IMR-90 (cell line): Measurements from ENCODE around the gene PALLD. TPM values are rescaled to one million over a fixed set of nuclear protein-coding genes. Genes with fewer than 3 reads are reported as not detected.

Experiments used
- ATAC-seq: fragments of 200-7000 bp; cut with Tn5 transposase; 2 replicates; pipeline ENCODE4 v1.9.1; 2020; ENCODE audit warnings: low read depth, mild to moderate bottlenecking, moderate library complexity
- BruUV-seq: library from RNA; stranded (reverse); fragments of 400-500 nt; replicated peaks from 2 replicates; lab custom pipeline; 2021; lab: Mats Ljungman, UMichigan
- CTCF ChIA-PET: fragments of 300-600 bp; formaldehyde crosslinking; extraction: SDS; loops from one replicate; lab custom pipeline; 2021; ENCODE audit warnings: antibody characterized with exemption; lab: Yijun Ruan, JAX
- POLR2A ChIA-PET: fragments of 300-600 bp; sonication (Branson Sonifier 250); formaldehyde crosslinking; loops from one replicate; lab custom pipeline; 2022; ENCODE audit warnings: antibody characterized with exemption; ENCODE audit not compliant: unreplicated experiment; lab: Charles Lee
- DNase-seq: peaks from one replicate; pipeline ENCODE4 v3.0.0; 2013
- H2AFZ ChIP-seq: replicated peaks from 2 replicates; pipeline ENCODE3; 2013; ENCODE audit warnings: low read length, mild to moderate bottlenecking; ENCODE audit not compliant: poor library complexity
- H2AK5ac ChIP-seq: 2 replicates; pipeline ENCODE4 v1.6.1; 2013; ENCODE audit warnings: low read depth, low read length, inconsistent platforms
- H2AK9ac ChIP-seq: replicated peaks from 2 replicates; pipeline ENCODE3; 2013; ENCODE audit warnings: mild to moderate bottlenecking, low read depth, low read length, moderate library complexity; ENCODE audit not compliant: poor library complexity
- H2BK120ac ChIP-seq: 2 replicates; pipeline ENCODE4 v1.6.1; 2013; ENCODE audit warnings: low read depth, low read length, inconsistent platforms
- H2BK15ac ChIP-seq: 3 replicates; pipeline ENCODE4 v1.6.1; 2013; ENCODE audit warnings: low read depth, low read length, inconsistent platforms
- H2BK20ac ChIP-seq: 2 replicates; pipeline ENCODE4 v1.6.1; 2013; ENCODE audit warnings: low read depth, mild to moderate bottlenecking, inconsistent platforms, low read length, moderate library complexity
- H2BK5ac ChIP-seq: 2 replicates; pipeline ENCODE4 v1.6.1; 2013; ENCODE audit warnings: mild to moderate bottlenecking, low read depth, low read length, inconsistent platforms; ENCODE audit not compliant: poor library complexity, severe bottlenecking
- H3K14ac ChIP-seq: replicated peaks from 2 replicates; pipeline ENCODE4 v1.6.1; 2013; ENCODE audit warnings: low read depth, low read length, inconsistent platforms
- H3K18ac ChIP-seq: 2 replicates; pipeline ENCODE4 v1.6.1; 2013; ENCODE audit warnings: low read depth, low read length, control low read depth
- H3K23ac ChIP-seq: 2 replicates; pipeline ENCODE4 v1.6.1; 2013; ENCODE audit warnings: low read depth, low read length, inconsistent platforms
- H3K27ac ChIP-seq: 2 replicates; pipeline ENCODE4 v1.5.1; 2013; ENCODE audit warnings: mild to moderate bottlenecking, control low read depth, low read length; ENCODE audit not compliant: insufficient read depth
- H3K27me3 ChIP-seq: 2 replicates; pipeline ENCODE4 v1.6.1; 2013; ENCODE audit warnings: low read length; ENCODE audit not compliant: control insufficient read depth, insufficient read depth
- H3K36me3 ChIP-seq: 2 replicates; pipeline ENCODE4 v1.6.1; 2013; ENCODE audit warnings: low read length, mixed read lengths; ENCODE audit not compliant: control insufficient read depth, insufficient read depth
- H3K4ac ChIP-seq: 2 replicates; pipeline ENCODE4 v1.6.1; 2013; ENCODE audit warnings: low read depth, low read length, inconsistent platforms
- H3K4me1 ChIP-seq: 2 replicates; pipeline ENCODE4 v1.6.1; 2013; ENCODE audit warnings: low read length, mixed read lengths; ENCODE audit not compliant: control insufficient read depth, insufficient read depth
- H3K4me2 ChIP-seq: 2 replicates; pipeline ENCODE4 v1.6.1; 2013; ENCODE audit warnings: low read depth, mild to moderate bottlenecking, control low read depth, low read length, moderate library complexity
- H3K4me3 ChIP-seq: 2 replicates; pipeline ENCODE4 v1.5.1; 2013; ENCODE audit warnings: low read depth, mild to moderate bottlenecking, control low read depth, low read length, moderate library complexity; ENCODE audit not compliant: insufficient read depth
- H3K56ac ChIP-seq: 2 replicates; pipeline ENCODE4 v1.6.1; 2013; ENCODE audit warnings: low read length, inconsistent platforms; ENCODE audit not compliant: insufficient read depth; ENCODE audit errors: extremely low read depth
- H3K79me1 ChIP-seq, 2 experiments: 2 replicates each; pipeline ENCODE4 v1.6.1; 2013; ENCODE audit warnings: low read length in 2 of 2, inconsistent platforms in 1 of 2, low read depth in 1 of 2
- H3K9ac ChIP-seq: 2 replicates; pipeline ENCODE4 v1.6.1; 2013; ENCODE audit warnings: low read depth, low read length, control low read depth
- H3K9me1 ChIP-seq: 2 replicates; pipeline ENCODE4 v1.6.1; 2013; ENCODE audit warnings: low read length, inconsistent platforms; ENCODE audit not compliant: insufficient read depth
- H3K9me3 ChIP-seq: 2 replicates; pipeline ENCODE4 v1.6.1; 2013; ENCODE audit warnings: low read length; ENCODE audit not compliant: control insufficient read depth, insufficient read depth
- H4K20me1 ChIP-seq: 2 replicates; pipeline ENCODE4 v1.6.1; 2013; ENCODE audit warnings: low read length, inconsistent platforms; ENCODE audit not compliant: insufficient read depth
- H4K5ac ChIP-seq: 2 replicates; pipeline ENCODE4 v1.6.1; 2013; ENCODE audit warnings: mild to moderate bottlenecking, low read depth, low read length, control low read depth
- H4K8ac ChIP-seq, 2 experiments: 2 replicates each; pipeline ENCODE4 v1.6.1; 2013; ENCODE audit warnings: low read depth in 2 of 2, low read length in 2 of 2, control low read depth in 1 of 2, inconsistent platforms in 1 of 2
- H4K91ac ChIP-seq: 2 replicates; pipeline ENCODE4 v1.6.1; 2013; ENCODE audit warnings: low read depth, low read length, inconsistent platforms; ENCODE audit not compliant: insufficient read depth
- CEBPB ChIP-seq: IDR thresholded peaks from 2 replicates; pipeline ENCODE4 v1.6.1; 2012; ENCODE audit warnings: low read depth, low read length, improper control_type of control experiment
- CHD1 ChIP-seq: IDR thresholded peaks from 2 replicates; pipeline ENCODE4 v1.6.1; 2012; ENCODE audit warnings: low read depth, low read length, improper control_type of control experiment
- FOS ChIP-seq: fragments of 150-350 bp; IDR thresholded peaks from 2 replicates; pipeline ENCODE4 v1.6.1; 2016; ENCODE audit warnings: low read depth, low read length
- MAFK ChIP-seq: IDR thresholded peaks from 2 replicates; pipeline ENCODE4 v1.6.1; 2012; ENCODE audit warnings: low read depth, low read length, improper control_type of control experiment
- MXI1 ChIP-seq: IDR thresholded peaks from 2 replicates; pipeline ENCODE4 v1.6.1; 2012; ENCODE audit warnings: low read depth, mild to moderate bottlenecking, low read length, moderate library complexity, borderline replicate concordance
- POLR2A ChIP-seq: IDR thresholded peaks from 2 replicates; pipeline ENCODE4 v1.6.1; 2012; ENCODE audit warnings: mild to moderate bottlenecking, low read depth, low read length
- RAD21 ChIP-seq: IDR thresholded peaks from 2 replicates; pipeline ENCODE4 v1.6.1; 2012; ENCODE audit warnings: low read length, improper control_type of control experiment
- WGBS, 2 experiments: methylation state at CpG; one replicate each; pipeline versions ENCODE4 v1.1.5 to v1.1.7; 2013; ENCODE audit warnings: missing lambda C conversion rate in 2 of 2; ENCODE audit not compliant: insufficient read length in 1 of 2; ENCODE audit errors: extremely low coverage in 2 of 2; 5-methylcytosine and 5-hydroxymethylcytosine counted together
- dilution Hi-C: fragments of 300-500 bp; cut with HindIII; formaldehyde crosslinking; loops from one replicate; pipeline ENCODE4 v1.14.3; 2018; ENCODE audit warnings: low sequenced_read_pairs; ENCODE audit not compliant: unreplicated experiment
- in situ Hi-C: fragments of 300-500 bp; cut with MboI; formaldehyde crosslinking; loops from 3 replicates; pipeline ENCODE4 v1.14.3; 2019; ENCODE audit warnings: low sequenced_read_pairs, inconsistent platforms, mixed read lengths
- intact Hi-C: fragments of 100-400 bp; cut with micrococcal nuclease; formaldehyde crosslinking; loops from 2 replicates; pipeline ENCODE4 v1.10.0; 2022
- polyA plus RNA-seq, 3 experiments: library from polyadenylated mRNA; depleted of rRNA; stranded (reverse); fragments of >200 nt; gene quantifications; 2 replicates each; pipeline ENCODE4 v1.2.3, GENCODE V29; 2012; ENCODE audit warnings: low replicate concordance in 1 of 3
- total RNA-seq: library from RNA; depleted of rRNA; stranded (reverse); fragments of >200 nt; gene quantifications from 2 replicates; pipeline ENCODE4 v1.2.3, GENCODE V29; 2012

PALLD gene
- total and polyA plus RNA-seq, 2 of the 4 experiments (the other 2 are of a cell fraction), result 91.0 to 91.9 TPM

DNA sequence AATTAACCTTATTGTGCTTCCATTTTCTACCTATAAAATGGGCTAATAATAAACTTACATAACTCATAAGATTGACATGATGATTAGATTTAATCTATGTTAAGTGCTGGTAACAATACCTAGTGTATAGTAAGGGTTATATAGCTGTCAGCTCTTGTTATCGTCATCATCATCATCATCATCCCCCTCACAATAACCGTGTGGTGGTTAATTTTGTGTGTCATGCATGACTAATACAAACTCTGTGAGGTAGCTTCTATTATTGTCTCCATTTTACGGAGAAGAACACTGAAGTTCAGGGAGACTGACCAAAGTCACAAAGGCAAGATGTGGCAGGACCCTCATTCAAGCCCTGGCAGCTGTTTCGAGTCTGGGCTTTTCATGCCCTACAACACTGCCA, 211.3 kb downstream of the PALLD start:
- peak overlapping the region; percentile 70; the same call in 1 of the 2 replicates for H3K4ac ChIP-seq
- no peak overlapping the region for H3K9ac ChIP-seq
- no TSS peak for BruUV-seq
- H3K4me2 ChIP-seq, result no peak overlapping the region
- peaks cover 11% of the 10 kb centered on the region for H3K4me1 ChIP-seq
- peak; percentile 68 for DNase-seq
- no peaks in the 10 kb centered on the region for H4K20me1 ChIP-seq
- H3K23ac ChIP-seq, result no peak overlapping the region
- no peak overlapping the region for H2AK9ac ChIP-seq
- dilution Hi-C loops, result no loop called here
- ChIA-PET POLR2A (interaction anchor here (1.6 kb wide), 1 partner anchor 124 kb away, joined by 10 read pairs; no protein-coding TSS in a partner anchor), CTCF (interaction anchor here (0.7 to 0.8 kb wide), 4 partner anchors 12 to 125 kb away, joined by 3 to 6 read pairs (median 3); no protein-coding TSS in a partner anchor)
- no peak overlapping the region for H3K14ac ChIP-seq
- TF ChIP-seq FOS (0 out of 2 replicates have a peak, but pooled peaks have one; percentile 10), CEBPB (no peak), MXI1 (no peak), POLR2A (no peak), MAFK (no peak), CHD1 (no peak), RAD21 (no peak)
- H2AFZ ChIP-seq, result no peak overlapping the region
- H2AK5ac ChIP-seq, result peak overlapping the region; percentile 67
- no peaks in the 10 kb centered on the region; the same call in 1 of the 2 replicates for H3K36me3 ChIP-seq
- WGBS, 2 experiments, result no CpG with 5 or more reads among the region's 4 CpGs
- H2BK120ac ChIP-seq, result no peak overlapping the region
- H3K9me3 ChIP-seq, result no peaks in the 10 kb centered on the region
- H4K5ac ChIP-seq, result no peak overlapping the region
- in situ Hi-C loops, result no loop called here
- intact Hi-C loops, result no loop called here
- no peak overlapping the region for H2BK5ac ChIP-seq
- H3K4me3 ChIP-seq, result no peak overlapping the region
- H4K8ac ChIP-seq, result no peak overlapping the region
- peaks cover 3% of the 10 kb centered on the region; the same call in 1 of the 2 replicates for H3K9me1 ChIP-seq
- H3K18ac ChIP-seq, result no peak overlapping the region
- 0 out of 2 replicates have a peak overlapping the region, but pooled peaks have one; percentile 40 for H2BK20ac ChIP-seq
- no peaks in the 10 kb centered on the region for H3K27me3 ChIP-seq
- H2BK15ac ChIP-seq, result peak overlapping the region; percentile 55; the same call in 1 of the 3 replicates
- H3K27ac ChIP-seq, result no peak overlapping the region
- no peak overlapping the region for H3K56ac ChIP-seq
- H4K91ac ChIP-seq, result peak overlapping the region; percentile 3; the same call in 1 of the 2 replicates
- ATAC-seq, result no peak
- no peaks in the 10 kb centered on the region for H3K79me1 ChIP-seq
